ENCODE results near the gene SCP2D1. TPM values are rescaled to one million over a fixed set of nuclear protein-coding genes. Genes with fewer than 3 reads are reported as not detected.

Gene SCP2D1
- polyA plus RNA-seq, 1 donor from 2014 or later, result not detected

DNA sequence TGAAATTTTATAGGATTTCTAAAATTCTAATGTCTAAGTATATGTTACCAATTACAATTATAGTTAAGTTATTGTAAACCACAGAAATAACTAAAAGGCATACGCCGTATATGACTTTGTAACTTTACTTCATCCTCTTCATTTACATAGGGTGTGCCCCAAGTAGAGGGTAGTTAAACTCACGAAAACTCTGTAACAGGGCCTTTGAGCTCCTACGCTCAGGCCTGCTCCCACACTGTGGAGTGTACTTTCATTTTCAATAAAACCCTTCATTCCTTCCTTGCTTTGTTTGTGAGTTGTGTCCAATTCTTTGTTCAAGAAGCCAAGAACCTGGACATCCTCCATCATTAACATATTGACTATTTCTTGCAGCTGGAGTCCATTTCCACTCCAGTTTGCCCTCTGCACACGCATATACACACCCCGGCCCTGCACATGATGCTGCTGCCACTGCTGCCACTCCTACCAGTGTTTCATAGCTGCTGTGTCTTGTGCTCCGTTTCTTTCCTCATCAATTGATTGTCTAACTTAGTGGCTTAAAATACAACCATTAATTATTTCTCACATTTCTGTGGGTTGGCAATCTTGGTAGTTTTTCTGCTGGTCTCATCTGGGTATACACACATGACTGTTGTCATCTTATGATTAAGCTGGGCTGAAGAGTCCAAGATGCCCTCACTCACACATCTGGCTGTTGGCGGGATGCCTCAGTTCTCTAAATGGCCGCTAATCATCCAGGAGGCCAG is 33.0 kb upstream of the SCP2D1 start:
- no peak overlapping the region for H3K9ac ChIP-seq (ENCODE audit: low read length)
- no peak overlapping the region for H3K4me3 ChIP-seq (ENCODE audit: low read length)
- H3K27ac ChIP-seq (ENCODE audit: low read length), result no peak overlapping the region
- no peak overlapping the region for H2AFZ ChIP-seq (ENCODE audit: low read depth, low read length)
- H4K20me1 ChIP-seq (ENCODE audit: insufficient read depth), result no peaks in the 10 kb centered on the region
- no peak overlapping the region for H3K4me2 ChIP-seq (ENCODE audit: low read length)
- no peaks in the 10 kb centered on the region for H3K27me3 ChIP-seq (ENCODE audit: insufficient read depth, low read depth, low read length)
- H3F3A ChIP-seq (ENCODE audit: insufficient read depth, low read length, poor library complexity, severe bottlenecking), result no peaks in the 10 kb centered on the region
- H3K9me3 ChIP-seq (ENCODE audit: low read length), result no peaks in the 10 kb centered on the region
- TF ChIP-seq EZH2 (IDR thresholded peaks at IDR 0.05; ENCODE audit: borderline replicate concordance, insufficient read depth, low read length, poor library complexity, severe bottlenecking) (no peak), MXI1 (conservative IDR thresholded peaks at IDR 0.05; ENCODE audit: poor library complexity, severe bottlenecking) (no peak), EP300 (conservative IDR thresholded peaks at IDR 0.05; ENCODE audit: poor library complexity, severe bottlenecking) (no peak), SMC3 (conservative IDR thresholded peaks at IDR 0.05; ENCODE audit: poor library complexity) (no peak), TAF1 (IDR thresholded peaks at IDR 0.05; ENCODE audit: low read depth) (no peak)
- TF ChIP-seq, protein P1, sequence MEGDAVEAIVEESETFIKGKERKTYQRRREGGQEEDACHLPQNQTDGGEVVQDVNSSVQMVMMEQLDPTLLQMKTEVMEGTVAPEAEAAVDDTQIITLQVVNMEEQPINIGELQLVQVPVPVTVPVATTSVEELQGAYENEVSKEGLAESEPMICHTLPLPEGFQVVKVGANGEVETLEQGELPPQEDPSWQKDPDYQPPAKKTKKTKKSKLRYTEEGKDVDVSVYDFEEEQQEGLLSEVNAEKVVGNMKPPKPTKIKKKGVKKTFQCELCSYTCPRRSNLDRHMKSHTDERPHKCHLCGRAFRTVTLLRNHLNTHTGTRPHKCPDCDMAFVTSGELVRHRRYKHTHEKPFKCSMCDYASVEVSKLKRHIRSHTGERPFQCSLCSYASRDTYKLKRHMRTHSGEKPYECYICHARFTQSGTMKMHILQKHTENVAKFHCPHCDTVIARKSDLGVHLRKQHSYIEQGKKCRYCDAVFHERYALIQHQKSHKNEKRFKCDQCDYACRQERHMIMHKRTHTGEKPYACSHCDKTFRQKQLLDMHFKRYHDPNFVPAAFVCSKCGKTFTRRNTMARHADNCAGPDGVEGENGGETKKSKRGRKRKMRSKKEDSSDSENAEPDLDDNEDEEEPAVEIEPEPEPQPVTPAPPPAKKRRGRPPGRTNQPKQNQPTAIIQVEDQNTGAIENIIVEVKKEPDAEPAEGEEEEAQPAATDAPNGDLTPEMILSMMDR (IDR thresholded peaks at IDR 0.05; ENCODE audit: poor library complexity, severe bottlenecking), result no peak
- no peaks in the 10 kb centered on the region for H3K79me2 ChIP-seq (replicated peaks; ENCODE audit: insufficient read depth, low read length)
- H3K36me3 ChIP-seq (ENCODE audit: insufficient read depth, low read length), result no peaks in the 10 kb centered on the region
- H3K9me2 ChIP-seq (ENCODE audit: insufficient read depth, low read length), result no peaks in the 10 kb centered on the region

DNA sequence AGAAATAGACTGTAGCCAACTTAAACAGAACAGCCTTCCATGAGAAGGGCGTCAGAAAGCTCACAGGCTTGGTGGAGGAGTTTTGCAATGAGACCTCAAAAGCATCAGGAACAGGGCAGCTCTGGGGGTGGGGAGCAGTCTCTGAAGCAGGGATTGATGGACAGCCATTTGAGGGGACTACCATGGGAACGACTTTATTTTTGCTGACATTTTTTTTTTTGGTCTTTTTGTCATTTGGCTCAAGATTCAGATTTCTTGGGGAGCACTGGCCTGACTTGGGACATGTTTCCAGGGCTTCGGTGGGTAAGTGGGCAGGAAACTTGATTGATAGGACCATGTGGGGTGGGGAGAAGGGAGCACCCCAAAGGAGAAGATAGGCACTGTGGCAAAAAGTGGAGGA is 32.1 kb upstream of the SCP2D1 start:
- no peaks in the 10 kb centered on the region for H3F3A ChIP-seq (ENCODE audit: insufficient read depth, low read length, poor library complexity, severe bottlenecking)
- TF ChIP-seq MXI1 (conservative IDR thresholded peaks at IDR 0.05; ENCODE audit: poor library complexity, severe bottlenecking) (no peak), TAF1 (IDR thresholded peaks at IDR 0.05; ENCODE audit: low read depth) (no peak), EP300 (conservative IDR thresholded peaks at IDR 0.05; ENCODE audit: poor library complexity, severe bottlenecking) (no peak), POLR2AphosphoS5 (IDR thresholded peaks at IDR 0.05) (no peak), RAD21 (conservative IDR thresholded peaks at IDR 0.05) (no peak), SMC3 (conservative IDR thresholded peaks at IDR 0.05; ENCODE audit: poor library complexity) (no peak), EZH2 (IDR thresholded peaks at IDR 0.05; ENCODE audit: borderline replicate concordance, insufficient read depth, low read length, poor library complexity, severe bottlenecking) (no peak)
- TF ChIP-seq, protein P2, sequence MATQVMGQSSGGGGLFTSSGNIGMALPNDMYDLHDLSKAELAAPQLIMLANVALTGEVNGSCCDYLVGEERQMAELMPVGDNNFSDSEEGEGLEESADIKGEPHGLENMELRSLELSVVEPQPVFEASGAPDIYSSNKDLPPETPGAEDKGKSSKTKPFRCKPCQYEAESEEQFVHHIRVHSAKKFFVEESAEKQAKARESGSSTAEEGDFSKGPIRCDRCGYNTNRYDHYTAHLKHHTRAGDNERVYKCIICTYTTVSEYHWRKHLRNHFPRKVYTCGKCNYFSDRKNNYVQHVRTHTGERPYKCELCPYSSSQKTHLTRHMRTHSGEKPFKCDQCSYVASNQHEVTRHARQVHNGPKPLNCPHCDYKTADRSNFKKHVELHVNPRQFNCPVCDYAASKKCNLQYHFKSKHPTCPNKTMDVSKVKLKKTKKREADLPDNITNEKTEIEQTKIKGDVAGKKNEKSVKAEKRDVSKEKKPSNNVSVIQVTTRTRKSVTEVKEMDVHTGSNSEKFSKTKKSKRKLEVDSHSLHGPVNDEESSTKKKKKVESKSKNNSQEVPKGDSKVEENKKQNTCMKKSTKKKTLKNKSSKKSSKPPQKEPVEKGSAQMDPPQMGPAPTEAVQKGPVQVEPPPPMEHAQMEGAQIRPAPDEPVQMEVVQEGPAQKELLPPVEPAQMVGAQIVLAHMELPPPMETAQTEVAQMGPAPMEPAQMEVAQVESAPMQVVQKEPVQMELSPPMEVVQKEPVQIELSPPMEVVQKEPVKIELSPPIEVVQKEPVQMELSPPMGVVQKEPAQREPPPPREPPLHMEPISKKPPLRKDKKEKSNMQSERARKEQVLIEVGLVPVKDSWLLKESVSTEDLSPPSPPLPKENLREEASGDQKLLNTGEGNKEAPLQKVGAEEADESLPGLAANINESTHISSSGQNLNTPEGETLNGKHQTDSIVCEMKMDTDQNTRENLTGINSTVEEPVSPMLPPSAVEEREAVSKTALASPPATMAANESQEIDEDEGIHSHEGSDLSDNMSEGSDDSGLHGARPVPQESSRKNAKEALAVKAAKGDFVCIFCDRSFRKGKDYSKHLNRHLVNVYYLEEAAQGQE (IDR thresholded peaks at IDR 0.05; ENCODE audit: borderline replicate concordance), result no peak
- TF ChIP-seq, protein P1 (IDR thresholded peaks at IDR 0.05; ENCODE audit: poor library complexity, severe bottlenecking), result no peak
- H3K9me2 ChIP-seq (ENCODE audit: insufficient read depth, low read length), result no peaks in the 10 kb centered on the region
- no peaks in the 10 kb centered on the region for H3K27me3 ChIP-seq (ENCODE audit: insufficient read depth, low read depth, low read length)
- no peak overlapping the region for H3K4me2 ChIP-seq (ENCODE audit: low read length)
- no peaks in the 10 kb centered on the region for H3K36me3 ChIP-seq (ENCODE audit: insufficient read depth, low read length)
- H3K9me3 ChIP-seq (ENCODE audit: low read length), result no peaks in the 10 kb centered on the region
- no peaks in the 10 kb centered on the region for H3K79me2 ChIP-seq (replicated peaks; ENCODE audit: insufficient read depth, low read length)
- no peak overlapping the region for H3K9ac ChIP-seq (ENCODE audit: low read length)
- H2AFZ ChIP-seq (ENCODE audit: low read depth, low read length), result no peak overlapping the region
- no peak overlapping the region for H3K27ac ChIP-seq (ENCODE audit: low read length)
- no peak overlapping the region for H3K4me3 ChIP-seq (ENCODE audit: low read length)
- H4K20me1 ChIP-seq (ENCODE audit: insufficient read depth), result no peaks in the 10 kb centered on the region

Data from neural cell (in vitro differentiated cells).